Thymus (tissue), 11 donors: ENCODE data around the gene XPOT. TPM values are rescaled to one million over a fixed set of nuclear protein-coding genes. Genes with fewer than 3 reads are reported as not detected.

ENCODE experiments used
- DNase-seq, 9 donors: peaks; one replicate each; pipeline ENCODE4 v3.0.0-alpha.2; 2013; ENCODE audit warnings: low spot score in 9 of 9, low read depth in 6 of 9, missing footprints in 1 of 9
- H3K27ac ChIP-seq, 2 donors: one replicate each; pipeline ENCODE4 v1.5.1; 2013; ENCODE audit warnings: control low read depth in 1 of 2, low read depth in 1 of 2, low read length in 1 of 2, mild to moderate bottlenecking in 1 of 2, moderate library complexity in 1 of 2
- H3K27me3 ChIP-seq, 2 donors: one replicate each; pipeline ENCODE4 v1.5.1; 2013; ENCODE audit warnings: low read length in 1 of 2; ENCODE audit not compliant: control insufficient read depth in 2 of 2, insufficient read depth in 1 of 2
- H3K36me3 ChIP-seq, 2 donors: one replicate each; pipeline ENCODE4 v1.5.1; 2013; ENCODE audit warnings: low read length in 1 of 2, mild to moderate bottlenecking in 1 of 2, moderate library complexity in 1 of 2; ENCODE audit not compliant: control insufficient read depth in 2 of 2, insufficient read depth in 2 of 2
- H3K4me1 ChIP-seq, 2 donors: one replicate each; pipeline ENCODE4 v1.5.1; 2013; ENCODE audit warnings: low read length in 2 of 2; ENCODE audit not compliant: control insufficient read depth in 2 of 2, insufficient read depth in 2 of 2
- H3K4me3 ChIP-seq, 2 donors: one replicate each; pipeline ENCODE4 v1.5.1; 2013; ENCODE audit warnings: low read length in 2 of 2, control low read depth in 1 of 2, mild to moderate bottlenecking in 1 of 2
- H3K9me3 ChIP-seq, 2 donors: one replicate each; pipeline ENCODE4 v1.5.1; 2013; ENCODE audit warnings: low read length in 1 of 2, mild to moderate bottlenecking in 1 of 2; ENCODE audit not compliant: control insufficient read depth in 2 of 2, insufficient read depth in 1 of 2
- WGBS: extraction: QIAGEN DNeasy Blood & Tissue Kit; methylation state at CpG from one replicate; pipeline ENCODE4 v1.1.7; 2013; 5-methylcytosine and 5-hydroxymethylcytosine counted together
- polyA plus RNA-seq: library from polyadenylated mRNA; stranded (reverse); fragments of 200-250 nt; gene quantifications from one replicate; pipeline ENCODE4 v1.2.3, GENCODE V29; 2013
- total RNA-seq: library from RNA; stranded (reverse); fragments of 120-200 nt; gene quantifications from one replicate; pipeline ENCODE4 v1.2.4, GENCODE V29; 2013
- donor health status: healthy.

The XPOT gene
- total and polyA plus RNA-seq, 2 donors: 24.6 to 42.8 TPM

DNA sequence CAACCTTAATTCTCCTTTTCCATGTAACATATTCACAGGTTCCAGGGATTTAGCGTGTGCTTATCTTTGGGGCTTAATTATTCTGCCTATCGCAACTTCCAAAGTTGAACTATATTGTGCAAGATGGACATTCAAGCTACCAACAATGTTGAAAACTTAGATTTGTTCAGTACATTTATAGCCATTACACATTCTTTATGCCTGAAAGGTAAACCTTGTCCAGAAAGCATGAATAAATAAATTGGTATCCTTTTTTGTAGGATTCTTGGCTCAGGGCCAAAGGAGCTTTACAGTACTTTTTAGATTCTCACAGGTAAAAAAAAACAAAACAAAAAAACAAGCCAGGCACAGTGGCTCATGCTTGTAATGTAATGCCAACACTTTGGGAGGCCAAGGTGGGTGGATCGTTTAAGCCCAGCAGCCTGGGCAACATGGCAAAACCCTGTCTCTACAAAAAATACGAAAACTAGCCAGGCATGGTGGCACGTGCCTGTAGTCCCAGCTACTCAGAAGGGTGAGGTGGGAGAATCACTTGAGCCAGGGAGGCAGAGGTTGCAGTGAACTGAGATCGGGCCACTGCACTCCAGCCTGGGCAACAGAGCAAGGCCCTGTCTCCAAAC, 16.9 kb upstream of the XPOT start:
- H3K4me3 ChIP-seq: no peak overlapping the region
- 97% methylated on average over 6 of the region's 6 CpGs for WGBS
- DNase-seq: no peak
- peaks cover 19 to 38% of the 10 kb centered on the region in 2 donors for H3K27me3 ChIP-seq
- peaks cover 11 to 16% of the 10 kb centered on the region in 2 donors for H3K4me1 ChIP-seq
- H3K9me3 ChIP-seq: peaks cover 0 to 4% of the 10 kb centered on the region in 2 donors
- H3K36me3 ChIP-seq: no peaks in the 10 kb centered on the region
- H3K27ac ChIP-seq: no peak overlapping the region

DNA sequence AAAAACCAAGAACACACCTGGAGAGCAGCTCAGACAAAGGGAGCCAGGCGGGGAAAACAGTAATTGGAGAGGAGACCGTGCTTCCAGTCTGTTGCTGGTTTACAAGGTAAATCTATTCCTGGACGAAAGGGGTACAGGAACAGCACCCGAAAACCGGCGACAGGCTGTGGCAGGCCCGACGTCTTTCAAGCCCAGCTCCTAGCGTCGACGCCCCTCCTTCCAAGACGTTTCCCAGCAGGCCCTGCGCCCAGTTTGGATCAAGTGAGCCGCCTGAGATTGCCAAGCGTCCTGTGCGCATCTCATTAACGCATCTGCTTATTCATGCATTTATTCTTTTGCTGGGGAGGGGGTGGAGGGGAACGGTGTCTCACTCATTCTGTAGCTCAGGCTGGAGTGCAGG, 15.0 kb upstream of the XPOT start:
- no peaks in the 10 kb centered on the region for H3K36me3 ChIP-seq
- peak overlapping the region in 1 of 2 donors; percentile 30 for H3K27ac ChIP-seq
- no peak for DNase-seq
- peaks cover 22 to 38% of the 10 kb centered on the region in 2 donors for H3K27me3 ChIP-seq
- peaks cover 0 to 4% of the 10 kb centered on the region in 2 donors for H3K9me3 ChIP-seq
- H3K4me3 ChIP-seq: no peak overlapping the region
- H3K4me1 ChIP-seq: peaks cover 11 to 16% of the 10 kb centered on the region in 2 donors
- 92% methylated on average over 18 of the region's 18 CpGs for WGBS

DNA sequence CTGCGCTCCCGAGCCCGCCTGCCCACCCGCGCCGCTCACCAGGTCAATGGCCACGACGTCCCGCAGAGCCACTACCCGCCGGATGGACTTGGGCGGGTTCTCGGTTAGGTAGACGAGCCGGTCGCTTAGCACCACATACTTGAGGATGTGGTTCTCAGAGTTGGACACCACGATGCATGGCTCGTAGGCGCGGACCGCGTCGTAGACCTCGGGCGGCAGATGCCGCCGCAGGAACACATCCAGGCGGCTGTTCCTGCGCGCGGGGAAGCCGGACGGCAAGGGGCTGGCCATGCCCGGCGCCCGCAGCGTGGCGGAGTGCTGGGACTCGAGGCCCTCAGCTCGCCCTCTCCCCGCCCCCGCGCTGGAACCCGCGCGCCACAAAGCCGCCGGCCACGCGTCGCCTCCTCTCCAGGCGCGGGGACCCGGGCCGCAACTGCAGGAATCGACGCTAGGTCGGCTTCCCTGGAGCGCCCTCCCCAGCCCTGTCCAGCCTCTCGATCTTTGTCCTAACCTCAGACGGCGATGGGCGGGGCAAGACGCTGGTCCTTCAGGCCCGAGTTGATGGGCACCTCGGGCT, 13.8 kb upstream of the XPOT start, which contains the start of gene C12orf56:
Gene C12orf56 (minus strand): TSS at position 484 of the 577 bp plus-strand sequence. CDS start 193 bp downstream, at position 291.
- Histone ChIP-seq H3K36me3 (no peaks in the 10 kb centered on the region), H3K27me3 (peaks cover 22 to 38% of the 10 kb centered on the region in 2 donors), H3K27ac (peak within 1 kb of the TSS in 1 of 2 donors; percentile 30), H3K4me1 (peaks cover 5 to 9% of the 10 kb centered on the region in 2 donors), H3K9me3 (no peaks in the 10 kb centered on the region), H3K4me3 (peak within 1 kb of the TSS; percentile 1 to 18)
- 4% methylated on average over 66 of the region's 66 CpGs for WGBS
- DNase-seq: no peak

DNA sequence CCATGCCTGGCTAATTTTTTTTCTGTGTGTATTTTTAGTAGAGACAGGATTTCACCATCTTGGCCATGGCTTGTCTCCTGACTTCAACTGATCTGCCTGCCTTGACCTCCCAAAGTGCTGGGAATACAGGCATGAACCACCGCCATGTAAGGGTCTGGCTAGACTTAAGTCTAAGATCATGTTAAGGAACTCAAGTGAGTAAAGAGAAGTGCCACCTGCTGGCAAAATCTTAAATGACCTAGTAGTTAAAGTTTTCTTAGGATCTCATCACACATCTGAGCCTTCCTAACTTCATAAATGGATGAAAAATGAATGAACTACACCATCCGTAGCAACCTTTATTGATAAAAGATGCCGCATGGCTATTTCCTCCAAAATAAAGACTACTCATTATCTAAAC, 12.0 kb upstream of the XPOT start:
- Histone ChIP-seq H3K4me1 (peaks cover 0 to 2% of the 10 kb centered on the region in 2 donors), H3K27me3 (peaks cover 22 to 38% of the 10 kb centered on the region in 2 donors), H3K27ac (no peak overlapping the region), H3K9me3 (no peaks in the 10 kb centered on the region), H3K36me3 (no peaks in the 10 kb centered on the region), H3K4me3 (no peak overlapping the region)
- 89% methylated on average over 3 of the region's 3 CpGs for WGBS
- DNase-seq: peak in 3 of 9 donors; percentile 21 to 54 (median 32)

DNA sequence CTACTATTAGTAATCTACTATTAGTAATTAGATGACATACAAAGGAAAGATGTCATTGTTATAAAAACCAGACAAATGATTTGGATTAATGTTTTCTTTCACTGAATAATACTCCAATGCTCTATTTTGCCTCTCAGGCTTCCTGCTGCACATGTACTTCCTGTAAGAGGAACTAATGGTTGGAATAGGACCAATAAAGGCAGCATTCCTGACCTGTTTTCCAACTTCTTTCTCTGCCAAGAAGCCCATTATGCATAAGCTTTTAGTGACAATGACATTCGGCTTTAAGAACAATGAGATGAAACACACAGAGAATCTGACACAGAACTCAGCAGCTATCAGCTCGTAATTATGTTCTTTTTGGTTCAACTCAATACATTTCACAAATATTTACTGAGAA, 8.5 kb upstream of the XPOT start:
- Histone ChIP-seq H3K4me1 (no peaks in the 10 kb centered on the region), H3K9me3 (no peaks in the 10 kb centered on the region), H3K36me3 (no peaks in the 10 kb centered on the region), H3K27me3 (peaks cover 11 to 15% of the 10 kb centered on the region in 2 donors), H3K4me3 (no peak overlapping the region), H3K27ac (no peak overlapping the region)
- no peak for DNase-seq
- 92% methylated on average over 2 of the region's 2 CpGs for WGBS

DNA sequence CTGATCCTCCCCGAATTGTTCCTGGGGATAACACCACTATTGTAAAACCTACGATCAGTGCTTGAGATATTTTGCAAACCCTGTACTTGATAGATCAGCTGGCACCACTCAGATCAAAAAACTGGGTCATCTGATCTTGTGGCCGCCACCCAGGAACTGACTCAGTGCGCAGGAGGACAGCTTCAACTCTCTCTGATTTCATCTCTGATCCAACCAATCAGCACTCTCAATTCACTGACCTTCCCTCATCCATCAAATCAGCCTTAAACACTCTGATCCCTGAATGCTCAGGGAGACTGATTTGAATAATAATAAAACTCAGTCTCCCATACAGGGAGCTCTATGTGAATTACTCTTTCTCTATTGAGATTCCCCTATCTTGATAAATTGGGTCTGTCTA, 4.2 kb upstream of the XPOT start:
- Histone ChIP-seq H3K27ac (no peak overlapping the region), H3K9me3 (no peaks in the 10 kb centered on the region), H3K4me1 (peaks cover under 1 to 6% of the 10 kb centered on the region in 2 donors), H3K27me3 (no peaks in the 10 kb centered on the region), H3K4me3 (no peak overlapping the region), H3K36me3 (no peaks in the 10 kb centered on the region)
- DNase-seq: no peak
- WGBS: 91% methylated on average over 4 of the region's 4 CpGs

DNA sequence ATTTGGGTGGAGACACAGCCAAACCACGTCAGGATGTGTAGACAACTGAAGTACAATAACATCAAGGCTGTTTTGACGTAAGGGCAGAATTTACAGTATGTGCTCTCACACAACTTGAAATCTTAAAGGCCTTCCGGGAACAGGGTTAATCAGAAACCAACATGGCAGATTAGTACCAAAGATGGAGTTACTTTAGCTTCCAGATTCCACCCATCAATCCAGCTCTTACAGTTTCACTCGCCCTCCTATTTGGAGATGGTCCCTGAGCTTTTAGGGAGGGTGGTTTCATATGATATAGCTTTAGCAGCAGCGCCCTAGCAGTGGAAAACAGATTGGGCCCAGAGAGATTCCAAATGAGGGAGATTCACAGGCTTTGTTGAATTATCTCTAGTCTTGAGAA, 2.0 kb upstream of the XPOT start:
- peaks cover 3 to 9% of the 10 kb centered on the region in 2 donors for H3K4me1 ChIP-seq
- no peak overlapping the region for H3K4me3 ChIP-seq
- no peak overlapping the region for H3K27ac ChIP-seq
- 95% methylated on average over 5 of the region's 5 CpGs for WGBS
- DNase-seq: no peak
- no peaks in the 10 kb centered on the region for H3K27me3 ChIP-seq
- no peaks in the 10 kb centered on the region for H3K9me3 ChIP-seq
- no peaks in the 10 kb centered on the region for H3K36me3 ChIP-seq

DNA sequence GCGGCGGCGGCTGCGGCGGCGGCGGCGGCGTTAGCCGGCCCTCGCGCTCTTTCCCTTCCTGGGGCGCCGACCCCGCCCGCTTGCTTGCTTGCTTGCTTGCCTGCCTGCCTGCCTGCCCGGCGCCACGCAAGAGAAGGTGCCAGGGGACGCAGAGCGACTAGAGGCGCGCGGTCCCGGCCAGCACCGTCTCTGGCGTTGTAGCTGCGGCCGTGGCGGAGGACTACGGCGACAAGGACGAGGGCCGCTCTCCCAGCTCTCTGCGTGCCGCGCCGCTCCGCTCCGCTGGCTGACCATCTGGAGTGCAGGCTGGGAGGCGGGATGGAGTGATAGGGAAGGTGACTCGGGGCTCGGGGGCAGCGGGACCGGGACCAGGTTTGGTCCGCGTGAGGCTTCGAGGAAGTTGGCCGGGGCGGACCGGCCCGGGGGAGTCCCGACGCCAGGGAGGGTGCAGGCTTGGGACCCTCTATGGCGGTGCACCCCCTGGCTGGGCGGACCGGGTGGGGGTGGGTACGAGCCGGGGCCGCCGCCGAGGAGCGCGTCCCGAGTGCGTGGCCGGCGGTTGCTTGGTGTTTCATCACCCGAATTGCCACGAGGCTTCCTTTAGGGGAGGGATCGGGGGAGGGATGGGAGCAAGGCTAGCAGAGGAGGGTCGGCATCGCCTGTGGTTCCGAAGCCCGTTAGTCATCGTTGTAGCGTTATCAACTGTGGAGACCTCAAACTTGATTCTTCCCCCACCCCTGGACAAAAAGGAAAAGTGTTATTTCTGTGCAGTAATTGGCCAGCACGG, 471 bp downstream of the XPOT start:
- WGBS: 1% methylated on average over 78 of the region's 78 CpGs
- no peaks in the 10 kb centered on the region for H3K9me3 ChIP-seq
- DNase-seq: peak in 5 of 9 donors; percentile 26 to 56 (median 35)
- no peaks in the 10 kb centered on the region for H3K27me3 ChIP-seq
- peak overlapping the region; percentile 89 for H3K27ac ChIP-seq
- H3K36me3 ChIP-seq: no peaks in the 10 kb centered on the region
- H3K4me1 ChIP-seq: peaks cover 3 to 9% of the 10 kb centered on the region in 2 donors
- H3K4me3 ChIP-seq: peak overlapping the region; percentile 93 to 97
